D721Med (cell line): ENCODE results near the gene ZDHHC14.
"Not testable (repeated sequence)": the region's sequence is repeated elsewhere in the genome, so short reads cannot be mapped to it uniquely, and the experiment has no call there.

Experiments used
- DNase-seq: peaks from one replicate; pipeline ENCODE4 v3.0.0; 2011; ENCODE audit warnings: low spot score; ENCODE audit not compliant: insufficient read length
- FAIRE-seq: peaks from 2 replicates; lab custom pipeline; 2011; peaks lifted over from hg19 to GRCh38; lab: Jason Lieb, UNC
- TF ChIP-seq, protein P1 (sequence below): IDR thresholded peaks from 2 replicates; pipeline ENCODE4 v1.5.1; 2012; ENCODE audit warnings: mild to moderate bottlenecking, control low read depth; ENCODE audit not compliant: insufficient read depth; ENCODE audit errors: missing control alignments

ZDHHC14 gene

DNA sequence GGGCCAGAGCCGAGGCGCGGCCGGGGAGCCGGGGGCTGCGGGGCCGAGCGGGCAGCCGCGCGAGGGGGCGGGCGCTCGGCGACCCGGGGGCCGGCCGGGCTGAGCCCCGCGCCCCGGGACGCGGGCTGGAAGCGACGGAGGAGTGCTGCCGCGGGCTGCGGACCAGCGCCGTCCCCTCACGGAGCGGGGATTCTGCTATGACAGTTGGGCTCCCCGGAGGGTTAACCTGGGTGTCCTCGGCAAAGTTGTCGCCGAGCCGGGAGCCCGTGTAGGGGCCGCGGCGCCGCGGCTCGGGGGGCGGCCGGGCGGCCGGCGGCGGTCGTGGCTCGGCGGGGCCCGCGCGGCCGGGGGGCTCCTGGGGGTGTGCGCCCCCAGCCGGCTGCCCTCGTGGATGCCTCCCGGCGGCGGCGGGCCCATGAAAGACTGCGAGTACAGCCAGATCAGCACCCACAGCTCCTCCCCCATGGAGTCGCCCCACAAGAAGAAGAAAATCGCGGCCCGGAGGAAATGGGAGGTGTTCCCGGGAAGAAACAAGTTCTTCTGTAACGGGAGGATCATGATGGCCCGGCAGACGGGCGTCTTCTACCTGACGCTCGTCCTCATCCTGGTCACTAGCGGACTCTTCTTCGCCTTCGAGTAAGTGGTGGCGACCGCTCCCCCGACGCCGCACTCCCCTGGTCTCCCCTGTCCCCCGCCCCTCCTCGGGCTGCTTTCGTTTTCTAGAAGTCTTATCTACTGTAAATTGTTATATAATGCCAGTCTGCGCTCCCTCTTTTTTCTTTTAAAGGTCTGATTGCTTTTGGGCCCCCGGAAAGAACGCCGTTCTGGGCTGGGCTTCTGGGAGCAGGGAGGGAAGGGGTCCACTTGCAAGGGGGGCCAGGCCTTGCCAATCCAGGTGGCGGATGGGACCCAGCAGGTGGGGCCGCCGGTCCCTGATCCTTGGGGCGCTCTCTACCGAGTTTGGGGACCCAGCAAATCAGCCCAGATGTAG is 936 bp downstream of the ZDHHC14 start:
- FAIRE-seq (no peak), DNase-seq (no peak)

DNA sequence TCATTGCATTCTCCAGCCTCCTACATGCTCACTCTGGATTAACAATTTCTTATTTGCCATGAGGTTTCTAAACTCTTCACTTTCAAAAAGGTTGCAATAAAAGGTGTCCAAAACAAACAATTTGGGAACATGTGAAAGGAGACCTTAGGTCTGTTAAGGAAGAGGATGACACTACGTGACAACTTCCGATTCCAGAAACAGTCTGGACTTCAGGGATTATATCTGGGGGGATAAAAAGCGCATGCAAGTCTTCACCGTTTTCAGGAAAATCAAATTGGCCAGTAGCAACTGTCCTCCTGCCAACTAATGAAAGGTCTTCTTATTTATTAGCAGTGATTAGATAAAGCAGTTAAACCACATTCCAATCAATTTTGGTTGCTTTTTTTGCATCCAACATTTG is 1.8 kb downstream of the ZDHHC14 start:
- DNase-seq (no peak), FAIRE-seq (no peak)
- TF ChIP-seq, protein P1, sequence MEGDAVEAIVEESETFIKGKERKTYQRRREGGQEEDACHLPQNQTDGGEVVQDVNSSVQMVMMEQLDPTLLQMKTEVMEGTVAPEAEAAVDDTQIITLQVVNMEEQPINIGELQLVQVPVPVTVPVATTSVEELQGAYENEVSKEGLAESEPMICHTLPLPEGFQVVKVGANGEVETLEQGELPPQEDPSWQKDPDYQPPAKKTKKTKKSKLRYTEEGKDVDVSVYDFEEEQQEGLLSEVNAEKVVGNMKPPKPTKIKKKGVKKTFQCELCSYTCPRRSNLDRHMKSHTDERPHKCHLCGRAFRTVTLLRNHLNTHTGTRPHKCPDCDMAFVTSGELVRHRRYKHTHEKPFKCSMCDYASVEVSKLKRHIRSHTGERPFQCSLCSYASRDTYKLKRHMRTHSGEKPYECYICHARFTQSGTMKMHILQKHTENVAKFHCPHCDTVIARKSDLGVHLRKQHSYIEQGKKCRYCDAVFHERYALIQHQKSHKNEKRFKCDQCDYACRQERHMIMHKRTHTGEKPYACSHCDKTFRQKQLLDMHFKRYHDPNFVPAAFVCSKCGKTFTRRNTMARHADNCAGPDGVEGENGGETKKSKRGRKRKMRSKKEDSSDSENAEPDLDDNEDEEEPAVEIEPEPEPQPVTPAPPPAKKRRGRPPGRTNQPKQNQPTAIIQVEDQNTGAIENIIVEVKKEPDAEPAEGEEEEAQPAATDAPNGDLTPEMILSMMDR: no peak

More for the DNA sequence above, 936 bp downstream of the ZDHHC14 start:
- TF ChIP-seq, protein P1: peak; percentile 12

DNA sequence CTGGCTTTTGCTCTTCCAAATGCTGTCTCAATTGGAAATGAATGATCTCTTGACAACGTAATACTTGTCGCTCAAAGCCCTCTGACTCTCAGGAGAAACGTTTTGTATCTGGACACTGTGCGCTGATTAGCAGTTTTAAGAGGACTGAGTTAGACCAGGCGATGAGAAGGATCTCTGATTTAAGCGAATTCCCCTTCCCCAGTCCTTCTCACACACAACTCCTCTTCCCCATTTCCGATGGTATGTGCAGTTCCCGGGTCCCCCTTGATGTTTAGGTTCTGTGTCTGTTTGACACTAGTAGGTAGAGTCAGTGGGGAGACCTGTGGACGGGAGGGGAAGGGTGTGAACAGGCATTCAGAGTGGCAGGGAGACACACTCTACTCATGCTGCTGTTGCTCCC is 2.5 kb downstream of the ZDHHC14 start:
- TF ChIP-seq, protein P1: no peak
- no peak for DNase-seq
- FAIRE-seq: no peak

DNA sequence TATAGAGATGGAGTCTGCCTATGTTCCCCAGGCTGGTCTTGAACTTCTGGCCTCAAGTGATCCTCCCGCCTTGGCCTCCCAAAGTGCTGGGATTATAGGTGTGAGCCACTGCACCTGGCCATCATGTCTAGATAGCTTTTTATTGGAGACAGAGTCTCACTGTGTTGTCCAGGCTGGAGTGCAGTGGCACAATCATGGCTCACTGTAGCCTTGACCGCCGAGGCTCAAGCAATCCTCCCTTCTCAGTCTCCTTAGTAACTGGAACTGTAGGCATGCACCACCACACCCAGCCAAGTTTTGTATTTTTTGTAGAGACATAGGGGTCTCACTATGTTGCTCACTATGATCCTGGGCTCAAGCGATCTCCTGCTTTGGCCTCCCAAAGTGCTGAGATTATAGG is 4.0 kb downstream of the ZDHHC14 start:
- DNase-seq, FAIRE-seq: not testable (repeated sequence)

DNA sequence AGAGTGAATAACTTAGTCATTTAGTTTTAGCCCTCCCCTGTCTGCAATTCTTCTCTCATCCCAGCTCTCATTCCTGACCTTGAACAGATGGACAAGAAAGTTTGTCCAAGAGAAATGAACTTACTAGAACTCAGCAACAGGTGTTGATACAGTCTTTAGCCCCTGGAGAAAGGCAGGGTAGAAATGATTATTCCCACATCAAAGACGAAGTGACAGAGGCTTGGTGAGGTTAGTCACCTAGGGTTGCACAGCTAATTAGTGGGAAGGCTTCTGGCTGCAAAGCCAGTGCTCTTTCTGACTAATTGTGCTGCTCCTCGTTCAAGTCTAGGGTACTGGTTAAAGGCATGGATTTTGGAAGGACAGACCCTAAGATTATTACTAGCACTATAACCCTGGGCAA is 4.5 kb downstream of the ZDHHC14 start:
- FAIRE-seq (no peak), DNase-seq (no peak)
- TF ChIP-seq, protein P1: no peak

DNA sequence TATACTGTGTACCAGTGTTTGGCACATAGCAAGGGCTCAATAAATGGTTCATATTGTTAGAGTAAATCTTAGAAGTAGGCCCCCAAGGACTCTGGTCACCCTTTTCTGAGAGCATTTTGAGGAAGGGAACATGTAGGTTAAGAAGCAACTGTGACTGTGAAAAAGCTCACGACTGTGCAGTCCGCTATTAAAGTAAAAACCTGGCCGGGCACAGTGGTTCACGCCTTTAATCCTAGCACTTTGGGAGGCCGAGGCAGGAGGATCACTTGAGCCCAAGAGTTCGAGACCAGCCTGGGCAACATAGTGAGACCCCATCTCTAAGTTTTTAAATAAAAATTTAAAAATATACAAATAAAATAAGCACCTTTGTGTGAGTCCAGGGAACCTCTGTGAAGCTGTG is 5.0 kb downstream of the ZDHHC14 start:
- DNase-seq (no peak), FAIRE-seq (no peak)
- TF ChIP-seq, protein P1: no peak

DNA sequence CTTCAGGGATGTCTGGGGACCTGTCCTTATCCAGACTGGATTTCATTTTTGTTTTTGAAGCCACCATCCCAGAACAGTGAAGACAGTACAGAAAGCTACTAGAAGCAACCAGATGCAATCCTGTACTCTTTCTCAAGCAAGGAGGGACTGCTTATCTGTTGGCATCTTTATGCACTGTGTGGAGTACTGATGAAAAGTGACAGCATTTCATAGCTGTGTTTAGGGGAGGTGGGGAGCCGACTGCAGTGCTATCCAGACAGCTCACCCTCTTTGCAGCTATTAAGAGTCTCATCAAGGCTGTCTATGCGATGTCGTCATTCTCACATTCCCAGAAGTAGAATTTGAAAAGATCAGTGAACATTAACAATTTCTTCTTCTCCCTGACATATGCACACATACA is 5.5 kb downstream of the ZDHHC14 start:
- TF ChIP-seq, protein P1: no peak
- no peak for FAIRE-seq
- DNase-seq: no peak
